Pancreas (tissue), 10 donors: ENCODE data around the gene POLD4. TPM values are rescaled to one million over a fixed set of nuclear protein-coding genes. Genes with fewer than 3 reads are reported as not detected.

Source experiments
- ATAC-seq, 4 donors: fragments of 200-7000 bp; cut with Tn5 transposase; one replicate each; pipeline versions ENCODE4 v1.8.0 to v1.9.1; 2020; ENCODE audit warnings: mild to moderate bottlenecking in 4 of 4, moderate library complexity in 4 of 4
- DNase-seq, 6 donors: peaks; one replicate each; pipeline ENCODE4 v3.0.0-alpha.2; 2020
- FAIRE-seq: peaks from 2 replicates; lab custom pipeline; 2012; peaks lifted over from hg19 to GRCh38; lab: Jason Lieb, UNC
- H3K27ac ChIP-seq, 4 donors: fragments of 200-600 bp; sonication (generic); 1 replicate in 3 of 4; 2 replicates in 1 of 4; pipeline versions ENCODE4 v1.5.0 to v1.8.0; 2020
- H3K27me3 ChIP-seq, 4 donors: fragments of 200-600 bp; one replicate each; pipeline ENCODE4 v1.8.0; 2021
- H3K36me3 ChIP-seq, 3 donors: fragments of 200-600 bp; sonication (generic) in 1 of 3; one replicate each; pipeline versions ENCODE4 v1.5.0 to v1.8.0; 2020 to 2021
- H3K4me1 ChIP-seq, 3 donors: fragments of 200-600 bp; one replicate each; pipeline ENCODE4 v1.8.0; 2021
- H3K4me3 ChIP-seq, 4 donors: fragments of 200-600 bp; sonication (generic) in 2 of 4; one replicate each; pipeline versions ENCODE4 v1.5.0 to v1.8.0; 2020 to 2021
- H3K9me3 ChIP-seq, 4 donors: fragments of 200-600 bp; one replicate each; pipeline ENCODE4 v1.8.0; 2021
- CTCF ChIP-seq, 4 donors: fragments of 200-600 bp; sonication (generic) in 3 of 4; IDR thresholded peaks; one replicate each; pipeline versions ENCODE4 v1.5.0 to v1.8.0; 2021; ENCODE audit warnings: antibody characterized with exemption in 4 of 4
- WGBS, 2 donors: extraction: QIAGEN DNeasy Blood & Tissue Kit; methylation state at CpG; one replicate each; pipeline ENCODE4 v1.1.7; 2013; 5-methylcytosine and 5-hydroxymethylcytosine counted together
- intact Hi-C, 3 donors: fragments of 100-400 bp; cut with DNase I; formaldehyde crosslinking; loops; one replicate each; pipeline versions ENCODE4 v1.11.1 to v1.14.2; 2022
- polyA plus RNA-seq, 2 donors: library from polyadenylated mRNA; stranded (reverse); fragments of 200-250 nt; gene quantifications; one replicate each; pipeline ENCODE4 v1.2.3, GENCODE V29; 2013
- total RNA-seq, 6 donors: library from RNA; stranded (reverse); fragmentation: NEBNext Ultra II Directional in 4 of 6; extraction: Animal tissue kit (Norgen Biotek cat#: 25700) in 4 of 6; gene quantifications; one replicate each; pipeline versions ENCODE4 v1.2.1 to v1.2.4, GENCODE V29; 2021 to 2023
- donor health status: healthy with polysubstance abuse.
- donor health status: DM: no; HTN: no; CAD: no; lungs with moderate emphysema.
- donor health status: DM: no; HTN: no; CAD: no.
- donor health status: control.
- donor health status: control.
- donor health status: Bipolar disorder and iron deficiency.
- donor health status: DM: yes; HTN: yes; CAD: no.
- donor health status: DM: no; HTN: no; CAD: no.
- donor health status: DM: no; HTN: no; CAD: no.
- donor health status: DM: yes; HTN: yes; CAD: no.

POLD4 gene
- total and polyA plus RNA-seq, 8 donors: 35.0 to 99.3 (median 46.0) TPM

DNA sequence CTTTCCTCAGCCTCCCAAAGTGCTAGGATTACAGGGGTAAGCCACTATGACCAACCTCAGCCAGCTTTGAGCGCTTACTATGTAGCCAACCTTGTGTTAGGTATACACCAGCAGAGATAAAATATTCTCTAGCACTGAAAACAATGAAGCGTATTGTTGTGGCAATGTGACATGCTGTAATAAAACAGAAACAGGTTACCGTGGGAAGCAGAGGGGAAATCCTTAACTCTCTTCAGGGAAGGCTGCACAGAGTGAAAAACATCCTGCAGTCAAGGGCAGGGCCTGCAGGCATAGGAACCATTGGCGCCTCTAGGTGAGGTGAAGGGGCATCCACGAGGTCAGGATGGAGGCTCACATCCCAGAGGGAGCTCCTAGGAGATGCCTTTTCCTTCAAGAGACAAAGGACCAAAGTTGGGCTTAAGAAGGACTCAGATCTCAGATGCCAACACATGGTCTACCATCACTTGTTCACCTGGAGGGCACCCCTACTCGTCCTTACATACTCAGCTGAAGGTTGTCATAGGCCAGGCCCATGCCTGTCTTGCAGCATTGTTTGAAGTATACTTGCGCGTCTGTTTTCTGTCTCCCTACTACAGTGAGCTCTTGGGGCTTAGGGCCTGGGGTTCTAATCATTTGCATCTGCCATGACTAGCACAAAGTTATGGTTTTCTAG, 8.0 kb downstream of the POLD4 start:
- ATAC-seq: peak; percentile 26 to 67 (median 49)
- Histone ChIP-seq H3K4me1 (peaks cover 17 to 27% (median 18%) of the 10 kb centered on the region in 3 donors), H3K36me3 (no peaks in the 10 kb centered on the region), H3K4me3 (no peak overlapping the region), H3K27me3 (no peaks in the 10 kb centered on the region), H3K27ac (peak overlapping the region; percentile 51 to 74 (median 70)), H3K9me3 (no peaks in the 10 kb centered on the region)
- intact Hi-C loops: loop anchor here in 1 of 3 donors (5.0 kb wide), 1 partner anchor 37 kb away; no protein-coding TSS in a partner anchor
- DNase-seq: no peak
- 50% methylated on average over 8 of the region's 8 CpGs for WGBS, 2 donors
- FAIRE-seq: no peak
- no peak for TF ChIP-seq CTCF (IDR thresholded peaks at IDR 0.05)

- FAIRE-seq: no peak
- no peak overlapping the region for H3K4me3 ChIP-seq
- intact Hi-C loops: no loop called here
- H3K27me3 ChIP-seq: no peaks in the 10 kb centered on the region
- H3K27ac ChIP-seq: peak overlapping the region in 3 of 4 donors; percentile 68 to 74 (median 73)
- TF ChIP-seq CTCF (IDR thresholded peaks at IDR 0.05): no peak
- no peak for ATAC-seq
- no peaks in the 10 kb centered on the region for H3K9me3 ChIP-seq
- peaks cover 17 to 27% (median 18%) of the 10 kb centered on the region in 3 donors for H3K4me1 ChIP-seq
- WGBS, 2 donors: 86 to 89% methylated on average over 4 of the region's 4 CpGs
- no peaks in the 10 kb centered on the region for H3K36me3 ChIP-seq
- no peak for DNase-seq
Measured at GRCh38 chr11:67344264-67344663, 9.1 kb downstream of the POLD4 start.

- Histone ChIP-seq H3K4me3 (no peak overlapping the region), H3K36me3 (peaks cover 0 to 4% (median 0%) of the 10 kb centered on the region in 3 donors), H3K4me1 (no peaks in the 10 kb centered on the region), H3K27me3 (no peaks in the 10 kb centered on the region), H3K27ac (no peak overlapping the region), H3K9me3 (no peaks in the 10 kb centered on the region)
- intact Hi-C loops: no loop called here
- ATAC-seq: no peak
- DNase-seq: no peak
- WGBS, 2 donors: 95% methylated on average over 3 of the region's 3 CpGs
- TF ChIP-seq CTCF (IDR thresholded peaks at IDR 0.05): no peak
- no peak for FAIRE-seq
Measured at GRCh38 chr11:67337257-67337656, 16.1 kb downstream of the POLD4 start.

DNA sequence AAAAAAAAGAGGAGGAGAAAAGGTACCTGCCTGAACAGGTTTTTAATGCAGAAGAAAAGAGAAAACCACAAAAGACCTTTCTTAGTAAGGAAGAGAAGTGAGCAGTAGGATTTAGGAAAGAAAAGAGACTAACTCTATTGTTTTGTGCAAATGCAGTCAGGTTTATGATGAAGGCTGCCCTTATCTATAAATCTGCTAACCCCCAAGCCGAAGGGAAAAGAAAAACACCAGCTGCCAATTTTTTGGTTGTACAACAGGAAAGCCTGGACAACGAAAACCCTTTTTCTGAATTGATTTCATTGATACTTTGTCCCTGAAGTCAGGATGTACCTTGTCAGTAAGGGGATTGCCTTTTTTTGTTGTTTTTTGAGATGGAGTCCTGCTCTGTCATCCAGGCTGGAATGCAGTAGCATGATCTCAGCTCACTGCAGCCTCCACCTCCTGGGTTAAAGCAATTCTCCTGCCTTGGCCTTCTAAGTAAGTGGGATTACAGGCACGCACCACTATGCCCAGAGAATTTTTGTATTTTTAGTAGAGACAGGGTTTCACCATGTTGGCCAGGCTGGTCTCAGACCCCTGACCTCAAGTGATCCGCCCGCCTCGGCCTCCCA, 21.2 kb downstream of the POLD4 start:
- Histone ChIP-seq H3K36me3 (peaks cover 0 to 4% (median 0%) of the 10 kb centered on the region in 3 donors), H3K27ac (no peak overlapping the region), H3K9me3 (no peaks in the 10 kb centered on the region), H3K4me1 (no peaks in the 10 kb centered on the region), H3K4me3 (no peak overlapping the region), H3K27me3 (no peaks in the 10 kb centered on the region)
- no peak for TF ChIP-seq CTCF (IDR thresholded peaks at IDR 0.05)
- FAIRE-seq (no peak), DNase-seq (no peak), ATAC-seq (no peak)
- intact Hi-C loops: no loop called here
- 82 to 88% methylated on average over 6 of the region's 6 CpGs for WGBS, 2 donors

DNA sequence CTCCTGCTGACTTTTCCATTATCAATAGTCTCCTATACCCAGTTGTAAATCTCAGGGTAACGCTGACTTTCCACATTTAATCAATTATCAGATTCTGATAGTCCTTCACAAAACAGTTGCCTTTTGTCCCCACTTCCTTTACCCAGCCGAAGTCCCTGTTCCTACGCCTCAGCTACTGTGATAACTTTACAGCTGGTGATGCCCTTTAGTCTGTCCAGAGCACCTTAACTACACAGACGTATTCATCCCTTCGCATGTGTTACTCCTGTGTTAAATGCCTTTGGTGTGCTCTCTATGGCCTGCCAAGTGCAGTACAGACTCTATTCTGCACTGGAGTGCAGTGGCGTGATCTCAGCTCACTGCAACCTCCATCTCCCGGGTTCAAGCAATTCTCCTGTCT, 29.8 kb downstream of the POLD4 start:
- Histone ChIP-seq H3K9me3 (no peaks in the 10 kb centered on the region), H3K4me1 (peaks cover 0 to 6% (median 6%) of the 10 kb centered on the region in 3 donors), H3K27me3 (no peaks in the 10 kb centered on the region), H3K4me3 (no peak overlapping the region), H3K36me3 (no peaks in the 10 kb centered on the region), H3K27ac (no peak overlapping the region)
- 79 to 82% methylated on average over 7 of the region's 7 CpGs for WGBS, 2 donors
- ATAC-seq (no peak), DNase-seq (no peak), FAIRE-seq (no peak)
- intact Hi-C loops: no loop called here
- TF ChIP-seq CTCF (IDR thresholded peaks at IDR 0.05): no peak
